ENCODE measurements around the gene C1orf141.
"Not testable (repeated sequence)": the region's sequence is repeated elsewhere in the genome, so short reads cannot be mapped to it uniquely, and the experiment has no call there.

The C1orf141 gene

GRCh38 chr1:67085326-67085725, 49.4 kb downstream of the C1orf141 start:
- no peak for DNase-seq (ENCODE audit: low read depth)

- no peak for DNase-seq (ENCODE audit: low read depth)
Measured at GRCh38 chr1:67084765-67085318, 49.9 kb downstream of the C1orf141 start.

GRCh38 chr1:67078291-67078690, 56.5 kb downstream of the C1orf141 start:
- DNase-seq (ENCODE audit: low read depth): no peak

- DNase-seq (ENCODE audit: low read depth): no peak
Measured at GRCh38 chr1:67077593-67077992, 57.2 kb downstream of the C1orf141 start.

GRCh38 chr1:67072749-67073148, 62.0 kb downstream of the C1orf141 start:
- no peak for DNase-seq (ENCODE audit: low read depth)

GRCh38 chr1:67067655-67068054, 67.1 kb downstream of the C1orf141 start:
- not testable (repeated sequence) for DNase-seq (ENCODE audit: low read depth)

GRCh38 chr1:67062412-67062811, 72.4 kb downstream of the C1orf141 start:
- DNase-seq (ENCODE audit: low read depth): no peak

GRCh38 chr1:67061266-67061665, 73.5 kb downstream of the C1orf141 start:
- no peak for DNase-seq (ENCODE audit: low read depth)

GRCh38 chr1:67060811-67061218, 74.0 kb downstream of the C1orf141 start:
- peak; percentile 90 for DNase-seq (ENCODE audit: low read depth)

- no peak for DNase-seq (ENCODE audit: low read depth)
Measured at GRCh38 chr1:67059346-67059745, 75.4 kb downstream of the C1orf141 start.

- DNase-seq (ENCODE audit: low read depth): no peak
Measured at GRCh38 chr1:67058761-67059160, 76.0 kb downstream of the C1orf141 start.

- no peak for DNase-seq (ENCODE audit: low read depth)
Measured at GRCh38 chr1:67058242-67058641, 76.5 kb downstream of the C1orf141 start.

- peak; percentile 28 for DNase-seq (ENCODE audit: low read depth)
Measured at GRCh38 chr1:67053785-67054772, 80.7 kb downstream of the C1orf141 start, which contains the start of gene SLC35D1. Gene SLC35D1 (minus strand): TSS chr1:67054148. CDS start chr1:67054013, 135 bp downstream.

GRCh38 chr1:67053535-67053784, 81.3 kb downstream of the C1orf141 start:
- peak; percentile 26 for DNase-seq (ENCODE audit: low read depth)

GRCh38 chr1:67052741-67053534, 81.8 kb downstream of the C1orf141 start:
- peak; percentile 15 for DNase-seq (ENCODE audit: low read depth)

- DNase-seq (ENCODE audit: low read depth): no peak
Measured at GRCh38 chr1:67051196-67051595, 83.6 kb downstream of the C1orf141 start.

- no peak for DNase-seq (ENCODE audit: low read depth)
Measured at GRCh38 chr1:67044631-67045270, 90.0 kb downstream of the C1orf141 start.

- DNase-seq (ENCODE audit: low read depth): no peak
Measured at GRCh38 chr1:67043366-67043765, 91.4 kb downstream of the C1orf141 start.
